ENCODE measurements around the gene CRYBA2.

DNA sequence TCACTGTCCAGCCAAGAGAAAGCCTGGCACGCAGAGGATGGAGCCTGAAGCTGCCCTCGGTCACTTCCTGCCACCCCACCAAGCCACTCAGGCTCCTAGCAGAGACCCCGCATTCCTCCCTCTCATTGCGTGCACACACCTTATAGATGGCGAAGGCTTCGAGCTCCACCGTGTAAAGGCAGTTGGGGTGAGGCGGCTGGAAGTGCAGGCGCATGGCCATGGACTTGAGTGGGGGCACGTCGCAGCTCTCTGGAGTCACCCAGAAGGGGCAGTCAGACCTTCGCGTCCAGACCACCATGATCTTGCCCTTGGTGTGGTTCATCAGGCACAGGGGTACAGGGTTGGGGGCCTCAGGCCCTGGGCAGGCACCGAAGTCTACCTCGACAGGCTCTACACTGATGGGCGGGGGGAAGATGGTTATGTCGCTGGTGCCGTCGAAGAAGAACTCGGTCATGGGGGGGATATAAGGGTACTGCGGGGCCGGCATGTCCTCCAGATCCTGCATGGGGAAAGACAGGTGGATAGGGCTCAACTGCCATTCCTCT is 34.4 kb upstream of the CRYBA2 start:
- TF ChIP-seq, protein P1, sequence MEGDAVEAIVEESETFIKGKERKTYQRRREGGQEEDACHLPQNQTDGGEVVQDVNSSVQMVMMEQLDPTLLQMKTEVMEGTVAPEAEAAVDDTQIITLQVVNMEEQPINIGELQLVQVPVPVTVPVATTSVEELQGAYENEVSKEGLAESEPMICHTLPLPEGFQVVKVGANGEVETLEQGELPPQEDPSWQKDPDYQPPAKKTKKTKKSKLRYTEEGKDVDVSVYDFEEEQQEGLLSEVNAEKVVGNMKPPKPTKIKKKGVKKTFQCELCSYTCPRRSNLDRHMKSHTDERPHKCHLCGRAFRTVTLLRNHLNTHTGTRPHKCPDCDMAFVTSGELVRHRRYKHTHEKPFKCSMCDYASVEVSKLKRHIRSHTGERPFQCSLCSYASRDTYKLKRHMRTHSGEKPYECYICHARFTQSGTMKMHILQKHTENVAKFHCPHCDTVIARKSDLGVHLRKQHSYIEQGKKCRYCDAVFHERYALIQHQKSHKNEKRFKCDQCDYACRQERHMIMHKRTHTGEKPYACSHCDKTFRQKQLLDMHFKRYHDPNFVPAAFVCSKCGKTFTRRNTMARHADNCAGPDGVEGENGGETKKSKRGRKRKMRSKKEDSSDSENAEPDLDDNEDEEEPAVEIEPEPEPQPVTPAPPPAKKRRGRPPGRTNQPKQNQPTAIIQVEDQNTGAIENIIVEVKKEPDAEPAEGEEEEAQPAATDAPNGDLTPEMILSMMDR (conservative IDR thresholded peaks at IDR 0.05; ENCODE audit: low read depth in 2 of 2), result no peak
- TF ChIP-seq REST (IDR thresholded peaks at IDR 0.05; ENCODE audit: unreplicated experiment), result no peak
- no peak for TF ChIP-seq POLR2AphosphoS5 (IDR thresholded peaks at IDR 0.05; ENCODE audit: low read depth)
- no peak for TF ChIP-seq EZH2phosphoT487 (IDR thresholded peaks at IDR 0.05; ENCODE audit: unreplicated experiment)
- TF ChIP-seq EZH2 (IDR thresholded peaks at IDR 0.05; ENCODE audit: low read depth, unreplicated experiment), result no peak
- no peak for TF ChIP-seq ZNF331 (CRISPR knock-in tag; IDR thresholded peaks at IDR 0.05; ENCODE audit: low read depth)
- TF ChIP-seq CREB1 (CRISPR knock-in tag; IDR thresholded peaks at IDR 0.05; ENCODE audit: low read depth), result no peak
- TF ChIP-seq JUNB (IDR thresholded peaks at IDR 0.05; ENCODE audit: unreplicated experiment), result no peak
- TF ChIP-seq STAT1 (IDR thresholded peaks at IDR 0.05; ENCODE audit: unreplicated experiment), result no peak
- no peak for TF ChIP-seq ZNF462 (CRISPR knock-in tag; IDR thresholded peaks at IDR 0.05)
- TF ChIP-seq NANOG (IDR thresholded peaks at IDR 0.05; ENCODE audit: borderline replicate concordance), result no peak
- no peak for TF ChIP-seq ZNF114 (CRISPR knock-in tag; IDR thresholded peaks at IDR 0.05)
- TF ChIP-seq, protein P2, sequence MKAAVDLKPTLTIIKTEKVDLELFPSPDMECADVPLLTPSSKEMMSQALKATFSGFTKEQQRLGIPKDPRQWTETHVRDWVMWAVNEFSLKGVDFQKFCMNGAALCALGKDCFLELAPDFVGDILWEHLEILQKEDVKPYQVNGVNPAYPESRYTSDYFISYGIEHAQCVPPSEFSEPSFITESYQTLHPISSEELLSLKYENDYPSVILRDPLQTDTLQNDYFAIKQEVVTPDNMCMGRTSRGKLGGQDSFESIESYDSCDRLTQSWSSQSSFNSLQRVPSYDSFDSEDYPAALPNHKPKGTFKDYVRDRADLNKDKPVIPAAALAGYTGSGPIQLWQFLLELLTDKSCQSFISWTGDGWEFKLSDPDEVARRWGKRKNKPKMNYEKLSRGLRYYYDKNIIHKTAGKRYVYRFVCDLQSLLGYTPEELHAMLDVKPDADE (IDR thresholded peaks at IDR 0.05), result no peak
